ENCODE data around the gene EDEM2. TPM values are rescaled to one million over a fixed set of nuclear protein-coding genes. Genes with fewer than 3 reads are reported as not detected.

EDEM2 gene
- total RNA-seq, 1 experiment from 2014 or later, result 34.7 TPM

DNA sequence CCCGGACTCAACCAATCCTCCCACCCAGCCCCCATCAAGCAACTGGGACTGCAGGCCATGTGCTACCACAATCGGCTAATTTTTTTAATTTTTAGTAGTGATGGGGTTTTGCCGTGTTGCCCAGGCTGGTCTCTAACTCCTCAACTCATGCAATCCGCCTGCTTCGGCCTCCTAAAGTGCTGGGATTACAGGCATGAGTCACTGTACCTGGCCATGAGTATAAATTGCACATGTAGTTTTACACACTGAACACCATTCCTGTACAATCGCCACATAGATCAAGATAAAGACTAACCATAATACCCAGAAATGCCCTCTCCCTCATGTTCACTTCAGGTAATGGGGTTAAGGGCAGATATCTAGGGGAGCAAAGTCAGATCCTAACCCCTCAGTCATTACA lies 80.9 kb downstream of the EDEM2 start:
- in situ Hi-C loops (cut with HindIII; ENCODE audit: low pct_unique_long_range_greater_than_20kb, low sequenced_read_pairs), result no loop called here
- H3K27ac ChIP-seq (ENCODE audit: low read length), result no peak overlapping the region
- ChIA-PET POLR2A (no interaction called here), CTCF (no interaction called here)
- no peaks in the 10 kb centered on the region for H3K27me3 ChIP-seq (ENCODE audit: control insufficient read depth, insufficient read depth, low read length)
- H3K36me3 ChIP-seq (ENCODE audit: control insufficient read depth, insufficient read depth, low read length), result 0 out of 2 replicates have a peak, but pooled peaks cover 3% of the 10 kb centered on the region
- no peaks in the 10 kb centered on the region for H3K9me3 ChIP-seq (ENCODE audit: control insufficient read depth, insufficient read depth, low read depth, low read length)
- BruUV-seq (replicated peaks), result no TSS peak
- H3K4me1 ChIP-seq (ENCODE audit: control insufficient read depth, insufficient read depth, low read length), result no peaks in the 10 kb centered on the region
- no peak for ATAC-seq
- TF ChIP-seq, protein P1, sequence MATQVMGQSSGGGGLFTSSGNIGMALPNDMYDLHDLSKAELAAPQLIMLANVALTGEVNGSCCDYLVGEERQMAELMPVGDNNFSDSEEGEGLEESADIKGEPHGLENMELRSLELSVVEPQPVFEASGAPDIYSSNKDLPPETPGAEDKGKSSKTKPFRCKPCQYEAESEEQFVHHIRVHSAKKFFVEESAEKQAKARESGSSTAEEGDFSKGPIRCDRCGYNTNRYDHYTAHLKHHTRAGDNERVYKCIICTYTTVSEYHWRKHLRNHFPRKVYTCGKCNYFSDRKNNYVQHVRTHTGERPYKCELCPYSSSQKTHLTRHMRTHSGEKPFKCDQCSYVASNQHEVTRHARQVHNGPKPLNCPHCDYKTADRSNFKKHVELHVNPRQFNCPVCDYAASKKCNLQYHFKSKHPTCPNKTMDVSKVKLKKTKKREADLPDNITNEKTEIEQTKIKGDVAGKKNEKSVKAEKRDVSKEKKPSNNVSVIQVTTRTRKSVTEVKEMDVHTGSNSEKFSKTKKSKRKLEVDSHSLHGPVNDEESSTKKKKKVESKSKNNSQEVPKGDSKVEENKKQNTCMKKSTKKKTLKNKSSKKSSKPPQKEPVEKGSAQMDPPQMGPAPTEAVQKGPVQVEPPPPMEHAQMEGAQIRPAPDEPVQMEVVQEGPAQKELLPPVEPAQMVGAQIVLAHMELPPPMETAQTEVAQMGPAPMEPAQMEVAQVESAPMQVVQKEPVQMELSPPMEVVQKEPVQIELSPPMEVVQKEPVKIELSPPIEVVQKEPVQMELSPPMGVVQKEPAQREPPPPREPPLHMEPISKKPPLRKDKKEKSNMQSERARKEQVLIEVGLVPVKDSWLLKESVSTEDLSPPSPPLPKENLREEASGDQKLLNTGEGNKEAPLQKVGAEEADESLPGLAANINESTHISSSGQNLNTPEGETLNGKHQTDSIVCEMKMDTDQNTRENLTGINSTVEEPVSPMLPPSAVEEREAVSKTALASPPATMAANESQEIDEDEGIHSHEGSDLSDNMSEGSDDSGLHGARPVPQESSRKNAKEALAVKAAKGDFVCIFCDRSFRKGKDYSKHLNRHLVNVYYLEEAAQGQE (IDR thresholded peaks at IDR 0.05; ENCODE audit: insufficient read depth in 1 of 2, low read depth in 2 of 2, low read length in 1 of 2), result no peak
- TF ChIP-seq, protein P2, sequence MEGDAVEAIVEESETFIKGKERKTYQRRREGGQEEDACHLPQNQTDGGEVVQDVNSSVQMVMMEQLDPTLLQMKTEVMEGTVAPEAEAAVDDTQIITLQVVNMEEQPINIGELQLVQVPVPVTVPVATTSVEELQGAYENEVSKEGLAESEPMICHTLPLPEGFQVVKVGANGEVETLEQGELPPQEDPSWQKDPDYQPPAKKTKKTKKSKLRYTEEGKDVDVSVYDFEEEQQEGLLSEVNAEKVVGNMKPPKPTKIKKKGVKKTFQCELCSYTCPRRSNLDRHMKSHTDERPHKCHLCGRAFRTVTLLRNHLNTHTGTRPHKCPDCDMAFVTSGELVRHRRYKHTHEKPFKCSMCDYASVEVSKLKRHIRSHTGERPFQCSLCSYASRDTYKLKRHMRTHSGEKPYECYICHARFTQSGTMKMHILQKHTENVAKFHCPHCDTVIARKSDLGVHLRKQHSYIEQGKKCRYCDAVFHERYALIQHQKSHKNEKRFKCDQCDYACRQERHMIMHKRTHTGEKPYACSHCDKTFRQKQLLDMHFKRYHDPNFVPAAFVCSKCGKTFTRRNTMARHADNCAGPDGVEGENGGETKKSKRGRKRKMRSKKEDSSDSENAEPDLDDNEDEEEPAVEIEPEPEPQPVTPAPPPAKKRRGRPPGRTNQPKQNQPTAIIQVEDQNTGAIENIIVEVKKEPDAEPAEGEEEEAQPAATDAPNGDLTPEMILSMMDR (IDR thresholded peaks at IDR 0.05), result no peak
- TF ChIP-seq POLR2AphosphoS5 (IDR thresholded peaks at IDR 0.05; ENCODE audit: low read depth, low read length), result no peak
- TF ChIP-seq SIN3A (IDR thresholded peaks at IDR 0.05; ENCODE audit: borderline replicate concordance, insufficient read depth, low read depth, low read length), result no peak
- no peak for TF ChIP-seq TCF7L2 (IDR thresholded peaks at IDR 0.05; ENCODE audit: low read depth, low read length)
- DNase-seq (ENCODE audit: low read depth, low spot score), result no peak
- intact Hi-C loops (cut with micrococcal nuclease; ENCODE audit: unreplicated experiment), result no loop called here
- H3K4me3 ChIP-seq (ENCODE audit: low read depth in 2 of 2, low read length in 2 of 2), result no peak overlapping the region

Other genes with a start within 250 kb of the EDEM2 start
- gene GSS, start 191.5 kb downstream of the EDEM2 start, total RNA-seq (2021; ENCODE audit: unreplicated experiment), result 64.8 TPM
- gene MYH7B, start 191.5 kb downstream of the EDEM2 start, total RNA-seq (2021; ENCODE audit: unreplicated experiment), result 0.59 TPM
- 48.4 TPM for gene TRPC4AP, start 54.5 kb downstream of the EDEM2 start, total RNA-seq (2021; ENCODE audit: unreplicated experiment)
- 38.0 TPM for gene PROCR, start 24.7 kb upstream of the EDEM2 start, total RNA-seq (2021; ENCODE audit: unreplicated experiment)
- gene MMP24, start 79.4 kb upstream of the EDEM2 start, total RNA-seq (2021; ENCODE audit: unreplicated experiment), result 7.1 TPM
- 83.8 TPM for gene MMP24OS, start 130.8 kb upstream of the EDEM2 start, total RNA-seq (2021; ENCODE audit: unreplicated experiment)
- 258 TPM for gene EIF6, start 137.4 kb upstream of the EDEM2 start, total RNA-seq (2021; ENCODE audit: unreplicated experiment)
- not detected for gene FAM83C, start 145.1 kb upstream of the EDEM2 start, total RNA-seq (2021; ENCODE audit: unreplicated experiment)

Measured in Panc1 (cell line).